Islet of Langerhans (tissue), 1 donor: Measurements from ENCODE around the gene C1GALT1.
A peak's percentile ranks its signal among the peaks of the same experiment; 100 is the strongest.
"Not testable (repeated sequence)": the region's sequence is repeated elsewhere in the genome, so short reads cannot be mapped to it uniquely, and the experiment has no call there.

Source experiments
- FAIRE-seq: peaks from one replicate; lab custom pipeline; 2011; peaks lifted over from hg19 to GRCh38; lab: Jason Lieb, UNC

Gene C1GALT1

GRCh38 chr7:7173956-7174632, 8.2 kb upstream of the C1GALT1 start:
- FAIRE-seq: no peak

GRCh38 chr7:7175075-7175695, 7.2 kb upstream of the C1GALT1 start:
- no peak for FAIRE-seq

- peak; percentile 96 for FAIRE-seq
Measured at GRCh38 chr7:7176406-7177043, 5.8 kb upstream of the C1GALT1 start.

- peak; percentile 70 for FAIRE-seq
Measured at GRCh38 chr7:7177044-7177517, 5.3 kb upstream of the C1GALT1 start.

GRCh38 chr7:7178081-7178480, 4.3 kb upstream of the C1GALT1 start:
- no peak for FAIRE-seq

GRCh38 chr7:7178906-7179305, 3.4 kb upstream of the C1GALT1 start:
- no peak for FAIRE-seq

GRCh38 chr7:7180725-7181449, 1.5 kb upstream of the C1GALT1 start:
- no peak for FAIRE-seq

- peak; percentile 21 for FAIRE-seq
Measured at GRCh38 chr7:7181519-7182155, 707 bp upstream of the C1GALT1 start.

GRCh38 chr7:7183061-7183837, 905 bp downstream of the C1GALT1 start:
- FAIRE-seq: no peak

GRCh38 chr7:7183838-7184463, 1.6 kb downstream of the C1GALT1 start:
- FAIRE-seq: no peak

- no peak for FAIRE-seq
Measured at GRCh38 chr7:7185371-7185989, 3.1 kb downstream of the C1GALT1 start.

- FAIRE-seq: no peak
Measured at GRCh38 chr7:7188091-7188490, 5.7 kb downstream of the C1GALT1 start.

- FAIRE-seq: no peak
Measured at GRCh38 chr7:7188742-7189141, 6.4 kb downstream of the C1GALT1 start.

GRCh38 chr7:7190142-7190541, 7.8 kb downstream of the C1GALT1 start:
- FAIRE-seq: no peak

GRCh38 chr7:7191137-7191536, 8.8 kb downstream of the C1GALT1 start:
- FAIRE-seq: no peak

GRCh38 chr7:7192798-7193788, 10.7 kb downstream of the C1GALT1 start:
- not testable (repeated sequence) for FAIRE-seq

GRCh38 chr7:7199592-7199991, 17.2 kb downstream of the C1GALT1 start:
- FAIRE-seq: not testable (repeated sequence)

GRCh38 chr7:7200255-7200654, 17.9 kb downstream of the C1GALT1 start:
- not testable (repeated sequence) for FAIRE-seq
